Stimulated activated CD4-positive, alpha-beta T cell treated with anti-CD3 and anti-CD28 coated beads, Interleukin-12 subunit alpha, Interleukin-12 subunit beta, amount 100 ng/mL, for 48 hours (primary cell): Measurements from ENCODE around the gene THOC3.
"Not testable (repeated sequence)": the region's sequence is repeated elsewhere in the genome, so short reads cannot be mapped to it uniquely, and the experiment has no call there.

ENCODE experiments used
- DNase-seq, 3 donors: peaks; one replicate each; pipeline ENCODE4 v3.0.0-alpha.2; 2020; ENCODE audit warnings: low read depth in 2 of 3, low spot score in 1 of 3

THOC3 gene, protein sequence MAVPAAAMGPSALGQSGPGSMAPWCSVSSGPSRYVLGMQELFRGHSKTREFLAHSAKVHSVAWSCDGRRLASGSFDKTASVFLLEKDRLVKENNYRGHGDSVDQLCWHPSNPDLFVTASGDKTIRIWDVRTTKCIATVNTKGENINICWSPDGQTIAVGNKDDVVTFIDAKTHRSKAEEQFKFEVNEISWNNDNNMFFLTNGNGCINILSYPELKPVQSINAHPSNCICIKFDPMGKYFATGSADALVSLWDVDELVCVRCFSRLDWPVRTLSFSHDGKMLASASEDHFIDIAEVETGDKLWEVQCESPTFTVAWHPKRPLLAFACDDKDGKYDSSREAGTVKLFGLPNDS

DNA sequence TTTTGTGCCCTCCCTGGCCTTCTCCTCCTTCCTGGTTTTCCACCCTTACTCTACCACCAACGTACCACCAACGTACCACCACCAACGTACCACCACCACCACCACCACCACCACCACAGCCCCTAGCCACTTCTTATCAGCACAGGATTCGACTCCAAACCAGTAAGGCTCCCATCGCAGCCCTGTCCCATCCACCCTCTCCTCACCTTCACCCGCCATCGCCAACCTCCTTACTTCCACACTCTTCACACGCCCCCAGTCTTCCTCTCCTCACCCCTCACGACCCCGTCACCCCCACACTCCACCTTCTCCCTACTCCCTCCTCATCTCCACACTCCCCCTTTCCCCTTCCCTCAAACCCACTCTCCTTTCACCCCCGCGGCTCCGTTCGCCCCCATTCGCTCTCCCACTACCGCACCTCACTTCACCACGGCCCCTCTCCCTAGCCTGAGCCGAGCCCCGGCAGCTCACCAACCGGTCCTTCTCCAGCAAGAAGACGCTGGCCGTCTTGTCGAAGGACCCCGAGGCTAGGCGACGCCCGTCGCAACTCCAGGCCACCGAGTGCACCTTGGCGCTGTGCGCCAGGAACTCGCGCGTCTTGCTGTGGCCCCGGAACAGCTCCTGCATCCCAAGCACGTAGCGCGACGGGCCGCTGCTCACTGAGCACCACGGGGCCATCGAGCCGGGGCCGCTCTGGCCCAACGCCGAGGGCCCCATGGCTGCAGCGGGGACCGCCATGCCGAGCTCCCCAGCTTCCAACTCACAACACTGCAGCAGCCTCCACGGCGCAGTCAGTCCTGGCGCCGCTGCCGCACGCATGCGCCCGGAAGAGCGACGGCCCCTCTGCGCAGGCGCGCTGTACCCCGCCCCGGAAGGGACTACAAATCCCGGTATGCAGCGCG lies at the start of gene THOC3:
TSS of gene THOC3 (minus strand) at position 845 of the 902 bp plus-strand sequence. CDS start at position 738, 107 bp downstream.
- peak; percentile 42 to 64 (median 54) for DNase-seq

DNA sequence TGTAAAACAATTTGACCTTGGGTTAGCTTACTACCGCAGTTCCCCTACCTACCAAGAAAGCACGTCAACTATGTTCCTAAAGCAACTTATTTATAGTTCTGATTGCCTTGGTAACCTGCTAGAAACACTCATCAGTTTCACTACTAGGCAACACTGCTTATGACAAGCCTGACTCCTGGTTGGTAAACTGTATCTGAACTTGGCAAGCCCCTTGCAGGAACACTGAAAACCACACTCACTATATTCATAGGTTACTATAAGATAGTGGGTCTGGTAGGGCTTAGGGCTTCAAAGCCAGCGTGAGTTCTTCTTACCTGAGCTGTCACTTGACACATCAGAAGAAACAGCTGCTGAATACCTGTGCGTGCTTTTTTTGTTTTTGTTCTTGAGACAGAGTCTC lies 49.2 kb upstream of the THOC3 start:
- not testable (repeated sequence) for DNase-seq

DNA sequence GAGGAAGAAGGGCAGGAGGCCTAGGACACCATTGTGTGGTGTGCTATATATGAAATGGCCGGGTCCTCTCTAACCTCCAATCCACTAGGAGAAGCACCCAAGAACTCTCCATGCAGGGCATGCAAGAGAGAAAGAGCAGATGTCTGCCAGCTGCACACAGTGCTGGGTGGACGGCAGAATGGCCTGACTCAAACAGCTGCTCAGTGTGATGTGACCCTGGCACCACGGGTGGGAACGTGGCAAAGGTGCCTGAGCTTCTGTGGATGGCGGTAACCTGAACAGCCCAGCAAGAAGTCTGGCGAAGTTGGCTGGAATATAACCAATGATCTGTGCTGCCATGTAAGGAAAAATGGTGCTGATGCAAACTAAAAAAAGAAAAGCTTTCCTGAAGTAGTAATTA lies 46.2 kb upstream of the THOC3 start:
- DNase-seq, result not testable (repeated sequence)

DNA sequence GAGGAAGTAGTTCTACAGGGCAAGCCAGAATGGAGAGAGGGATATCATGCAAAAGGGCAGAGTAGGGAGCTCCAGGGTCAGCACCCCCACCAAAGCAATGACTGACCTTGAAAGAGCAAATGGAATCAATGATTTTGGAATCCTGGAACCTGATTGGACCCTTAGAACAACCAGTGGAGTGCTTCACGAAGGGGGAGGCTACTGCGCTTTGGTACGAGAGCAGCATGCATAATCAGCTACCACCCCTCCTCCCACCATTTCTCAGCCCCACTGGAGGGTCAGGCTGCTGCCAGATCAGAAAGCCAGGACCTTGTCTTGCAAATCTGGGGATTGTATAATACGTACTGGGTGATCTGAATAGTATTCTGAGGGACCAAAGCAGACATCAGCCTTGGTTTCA lies 43.0 kb upstream of the THOC3 start:
- not testable (repeated sequence) for DNase-seq

DNA sequence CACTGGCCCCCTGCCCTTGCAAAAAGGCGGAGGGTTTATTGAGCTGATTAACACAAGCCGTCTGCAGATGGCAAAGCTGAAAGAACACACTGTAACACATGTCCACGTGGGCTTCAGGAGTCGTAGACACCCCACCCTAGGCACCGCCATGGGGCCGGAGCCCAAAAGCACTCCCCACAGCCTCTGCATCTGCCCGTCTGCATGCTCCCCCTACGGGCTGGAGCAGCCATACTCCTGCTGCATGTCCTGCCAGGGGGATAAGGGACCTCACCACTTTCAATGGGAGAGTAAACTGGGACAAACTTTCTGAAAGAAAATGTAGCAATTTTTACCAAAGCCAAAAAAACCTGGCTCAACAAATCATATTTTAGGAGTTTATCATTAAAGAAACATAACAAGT lies 42.1 kb upstream of the THOC3 start:
- DNase-seq, result not testable (repeated sequence)

DNA sequence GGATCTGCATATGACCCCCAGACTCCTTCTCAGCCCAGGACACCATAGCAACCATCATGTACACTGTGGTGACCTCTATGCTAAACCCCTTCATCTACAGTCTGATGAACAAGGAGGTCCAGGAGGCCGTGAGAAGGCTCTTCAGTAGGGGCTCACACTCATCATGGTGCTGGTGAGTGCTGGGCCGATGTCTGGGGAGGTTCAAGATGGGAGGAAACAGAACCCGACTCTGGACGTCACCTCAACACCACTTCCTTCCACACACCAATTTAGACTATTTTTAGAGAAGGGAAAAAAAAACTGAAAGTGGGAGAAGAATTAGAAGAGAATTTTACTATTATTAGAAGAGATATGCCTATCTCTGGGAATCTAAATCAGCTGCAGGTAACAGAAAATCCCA lies 39.1 kb upstream of the THOC3 start:
- not testable (repeated sequence) for DNase-seq

DNA sequence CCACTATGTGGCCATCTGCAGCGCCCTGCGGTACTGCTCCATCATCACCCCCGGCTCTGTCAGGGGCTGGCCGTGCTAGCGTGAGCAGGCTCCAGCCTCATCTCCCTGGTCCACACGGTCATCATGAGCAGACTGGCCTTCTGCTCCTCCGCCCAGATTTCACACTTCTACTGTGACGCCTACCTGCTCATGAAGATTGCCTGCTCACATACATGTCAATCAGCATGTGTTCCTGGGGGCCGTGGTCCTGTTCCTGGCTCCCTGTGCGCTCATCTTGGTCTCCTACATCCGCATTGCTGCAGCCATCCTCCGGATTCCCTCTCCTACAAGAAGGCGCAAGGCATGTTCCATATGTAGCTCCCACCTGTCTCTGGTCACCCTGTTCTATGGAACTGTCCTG lies 38.7 kb upstream of the THOC3 start:
- not testable (repeated sequence) for DNase-seq

DNA sequence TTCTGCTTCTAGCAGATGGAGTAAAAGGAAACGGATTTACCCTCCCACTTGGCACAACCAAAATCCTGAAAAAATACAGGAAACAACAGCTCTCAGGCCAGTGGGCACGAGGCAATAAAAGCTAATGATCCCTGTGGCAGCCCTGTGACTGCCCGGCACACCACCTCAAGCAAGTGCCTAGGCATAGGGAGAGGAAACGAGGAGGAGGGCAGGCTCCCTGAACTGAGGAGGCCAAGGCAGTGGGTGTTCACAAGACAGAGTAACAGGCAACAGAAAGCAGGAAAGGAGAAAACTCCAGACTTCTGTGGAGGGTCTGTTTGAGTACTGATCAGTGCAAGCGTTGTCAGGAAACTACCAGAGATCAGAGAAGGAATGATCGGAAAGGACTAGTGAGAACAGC lies 29.9 kb upstream of the THOC3 start:
- not testable (repeated sequence) for DNase-seq

DNA sequence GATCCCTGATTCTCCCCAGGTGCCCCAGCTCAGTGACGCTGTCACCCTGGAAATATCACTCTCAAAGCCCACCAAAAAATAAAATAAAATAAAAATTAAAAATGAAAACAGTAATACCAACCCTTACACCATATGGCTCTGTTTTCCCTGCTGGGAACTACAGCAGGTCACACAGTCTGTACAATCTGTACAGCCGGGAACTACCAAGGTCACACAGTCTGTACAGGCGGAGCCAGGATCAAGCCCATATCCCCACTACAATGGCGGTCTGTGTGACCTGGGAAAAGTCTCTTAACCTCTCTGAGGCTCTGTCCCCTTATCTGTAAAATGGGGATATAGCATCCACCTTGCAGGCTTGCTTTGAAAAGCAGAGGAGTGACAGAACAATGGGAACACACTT lies 29.4 kb upstream of the THOC3 start:
- not testable (repeated sequence) for DNase-seq

DNA sequence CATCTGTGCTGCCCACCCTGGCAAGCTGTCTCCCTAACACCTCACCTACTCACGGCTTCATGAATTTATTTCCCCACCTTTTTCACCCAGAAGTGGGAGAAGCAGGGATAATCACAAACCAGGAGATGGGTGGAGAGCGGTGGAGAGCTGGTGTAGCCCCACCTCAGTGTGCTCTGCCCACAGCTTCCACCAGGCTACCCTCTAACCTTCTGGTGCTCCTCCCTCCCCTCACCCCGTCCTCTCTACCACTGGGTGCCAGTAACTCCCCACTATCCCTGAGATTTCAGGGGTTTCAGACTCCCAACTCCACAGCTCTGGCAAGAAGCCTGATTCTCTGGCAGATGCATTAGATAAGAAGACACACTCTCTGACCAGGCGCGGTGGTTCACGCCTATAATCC lies 28.7 kb upstream of the THOC3 start:
- not testable (repeated sequence) for DNase-seq

DNA sequence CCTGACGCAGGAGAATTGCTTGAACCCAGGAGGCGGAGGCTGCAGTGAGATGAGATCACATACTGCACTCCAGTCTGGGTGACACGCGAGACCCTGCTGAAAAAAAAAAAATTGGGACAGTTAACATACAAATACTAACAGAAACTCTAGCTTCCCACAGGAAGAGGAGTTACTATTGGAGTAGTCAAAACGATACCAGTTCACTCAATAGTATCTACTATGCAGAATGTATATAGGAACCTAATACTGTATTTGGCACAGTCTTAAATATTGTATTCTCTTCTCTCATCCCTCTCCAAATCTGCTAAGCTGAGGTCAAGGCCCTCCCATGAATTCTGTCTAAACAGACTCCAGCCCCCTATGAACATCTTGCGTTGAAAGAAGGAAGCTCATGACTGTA lies 27.4 kb upstream of the THOC3 start:
- DNase-seq, result not testable (repeated sequence)

DNA sequence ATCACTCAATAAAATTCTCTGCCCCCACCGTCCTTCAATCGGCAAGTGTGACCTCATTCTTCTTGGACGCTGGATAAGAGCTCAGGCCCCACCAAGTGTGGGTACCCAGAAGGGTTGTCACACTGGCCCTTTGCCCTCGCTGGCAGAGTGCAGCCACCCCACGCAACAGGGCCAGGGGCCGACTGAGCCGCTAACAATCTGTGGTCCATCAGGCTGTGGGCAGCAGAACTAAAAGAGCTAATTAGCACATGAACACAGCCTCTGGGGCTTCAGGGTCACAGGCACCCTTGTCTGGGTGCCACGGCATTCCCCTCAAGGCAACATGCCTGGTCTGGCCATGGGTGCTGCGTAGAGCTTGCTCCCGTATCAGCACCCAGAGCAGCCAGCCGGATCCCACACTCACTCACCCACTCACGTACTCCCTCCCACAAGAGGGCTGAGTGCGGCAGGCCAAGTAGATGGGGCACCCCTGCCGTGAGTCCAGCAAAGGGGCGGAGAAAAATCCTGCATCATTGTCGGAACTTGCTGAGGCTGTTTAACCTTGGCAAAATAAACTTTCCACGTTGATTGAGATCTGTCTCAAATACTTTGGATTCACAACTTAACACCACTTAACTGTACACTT lies 11.4 kb upstream of the THOC3 start:
- DNase-seq, result not testable (repeated sequence)

DNA sequence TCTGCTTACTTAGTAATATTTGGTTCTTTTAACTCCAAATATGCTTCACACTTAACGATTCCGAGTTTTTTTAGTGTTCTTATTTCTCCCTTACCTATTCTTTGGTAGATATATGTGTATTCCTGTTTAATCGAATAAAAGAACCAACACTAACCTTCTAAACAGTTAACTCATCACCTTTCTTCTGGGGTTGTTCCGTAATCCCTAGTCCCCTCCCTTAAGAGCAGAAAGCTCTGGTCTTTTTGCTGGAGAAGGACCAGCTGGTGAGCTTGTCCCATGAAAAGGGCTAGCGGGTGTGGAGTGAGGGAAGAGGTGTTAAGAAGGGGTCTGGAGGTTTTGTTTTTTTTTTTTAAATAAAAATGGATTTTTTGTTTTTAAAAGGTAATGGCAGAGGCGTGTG lies 266 bp upstream of the THOC3 start:
- DNase-seq, result not testable (repeated sequence)

DNA sequence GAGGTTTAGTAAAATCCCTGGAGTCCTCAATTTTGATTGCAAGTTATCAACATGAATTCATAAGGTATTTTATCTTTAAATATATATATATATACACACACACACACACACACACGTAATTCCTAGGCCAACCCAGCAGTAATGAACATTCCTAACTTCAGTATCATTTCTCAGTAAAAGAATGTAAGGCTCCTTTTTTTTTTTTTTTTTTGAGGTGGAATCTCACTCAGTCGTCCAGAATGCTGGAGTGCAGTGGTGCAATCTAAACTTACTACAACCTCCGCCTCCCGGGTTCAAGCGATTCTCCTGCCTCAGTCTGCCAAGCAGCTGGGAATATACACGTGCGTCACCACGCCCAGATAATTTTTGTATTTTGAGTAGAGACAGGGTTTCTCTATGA lies 5.8 kb downstream of the THOC3 start:
- not testable (repeated sequence) for DNase-seq

DNA sequence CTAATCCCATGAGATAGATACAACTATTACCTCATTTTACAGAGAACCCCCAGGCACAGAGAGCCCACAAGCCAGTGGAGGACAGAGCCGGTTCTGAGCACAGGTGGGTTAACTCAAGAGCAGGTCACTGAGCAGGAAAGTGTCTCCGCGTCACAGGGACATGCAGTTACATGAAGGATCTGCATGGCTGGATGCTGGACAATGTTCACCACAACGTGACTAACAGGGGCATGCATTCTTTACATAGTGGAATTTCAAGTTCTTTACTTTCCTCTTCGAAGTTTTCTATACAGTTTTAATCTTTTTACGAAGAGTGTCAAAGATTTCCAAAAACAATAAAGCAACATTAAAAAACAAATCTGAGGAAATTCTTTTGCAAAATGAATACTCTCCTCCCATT lies 7.9 kb downstream of the THOC3 start:
- DNase-seq, result not testable (repeated sequence)

DNA sequence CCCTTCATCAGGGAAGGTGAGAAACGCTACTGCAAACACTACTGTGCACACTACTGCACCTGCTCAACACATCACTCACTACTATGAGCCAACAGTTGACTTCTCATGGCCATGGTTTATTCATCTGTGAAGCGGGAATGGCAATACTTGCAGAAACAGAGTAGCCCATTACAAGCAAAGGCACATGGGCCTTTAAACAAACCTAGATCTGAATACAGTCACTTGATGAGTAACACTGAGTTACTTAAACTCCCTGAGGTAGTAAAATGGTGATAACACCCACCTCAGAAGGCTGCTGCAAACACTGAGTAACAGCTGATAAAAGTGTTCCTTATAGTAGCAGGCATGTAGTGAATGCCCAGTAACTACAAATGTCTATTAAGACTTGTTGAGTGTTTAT lies 9.6 kb downstream of the THOC3 start:
- not testable (repeated sequence) for DNase-seq

DNA sequence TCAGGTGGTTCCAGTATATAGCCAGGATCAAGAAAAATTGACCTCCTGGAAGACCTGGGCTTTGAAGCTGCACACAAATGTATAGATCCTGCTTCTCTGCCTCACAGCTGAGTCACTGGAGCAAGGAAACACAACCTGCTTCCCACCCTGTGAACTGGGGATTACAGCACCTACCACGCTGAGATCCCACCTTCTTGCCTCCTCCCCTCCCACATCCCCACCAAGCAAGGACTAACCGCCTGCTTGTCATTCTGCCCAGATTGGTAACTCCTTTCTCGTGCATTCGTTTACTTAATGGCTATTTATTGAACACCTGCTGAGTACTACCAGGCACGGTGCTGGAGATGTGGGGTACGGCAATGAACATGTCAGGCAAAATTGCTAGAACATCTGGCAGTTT lies 14.0 kb downstream of the THOC3 start:
- DNase-seq, result not testable (repeated sequence)

DNA sequence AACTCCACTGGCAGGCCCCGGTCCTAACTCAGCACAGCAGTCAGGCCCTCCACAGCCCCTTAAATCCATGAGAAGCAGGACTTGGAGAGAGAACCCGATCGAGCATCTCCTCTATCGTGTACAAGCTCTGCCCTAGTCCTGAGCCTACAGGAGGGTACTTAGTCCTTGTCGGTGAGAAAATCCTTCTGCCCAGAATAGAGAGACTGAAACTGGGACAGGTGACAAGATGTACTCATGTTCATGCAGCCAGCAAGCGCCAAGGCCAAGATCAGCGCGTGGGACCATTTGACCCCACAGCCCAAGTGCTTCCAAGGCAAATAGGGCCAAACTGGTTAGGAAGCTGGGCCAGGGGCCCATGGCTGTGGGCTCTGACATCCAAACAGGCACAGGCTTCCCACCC lies 15.3 kb downstream of the THOC3 start:
- not testable (repeated sequence) for DNase-seq

DNA sequence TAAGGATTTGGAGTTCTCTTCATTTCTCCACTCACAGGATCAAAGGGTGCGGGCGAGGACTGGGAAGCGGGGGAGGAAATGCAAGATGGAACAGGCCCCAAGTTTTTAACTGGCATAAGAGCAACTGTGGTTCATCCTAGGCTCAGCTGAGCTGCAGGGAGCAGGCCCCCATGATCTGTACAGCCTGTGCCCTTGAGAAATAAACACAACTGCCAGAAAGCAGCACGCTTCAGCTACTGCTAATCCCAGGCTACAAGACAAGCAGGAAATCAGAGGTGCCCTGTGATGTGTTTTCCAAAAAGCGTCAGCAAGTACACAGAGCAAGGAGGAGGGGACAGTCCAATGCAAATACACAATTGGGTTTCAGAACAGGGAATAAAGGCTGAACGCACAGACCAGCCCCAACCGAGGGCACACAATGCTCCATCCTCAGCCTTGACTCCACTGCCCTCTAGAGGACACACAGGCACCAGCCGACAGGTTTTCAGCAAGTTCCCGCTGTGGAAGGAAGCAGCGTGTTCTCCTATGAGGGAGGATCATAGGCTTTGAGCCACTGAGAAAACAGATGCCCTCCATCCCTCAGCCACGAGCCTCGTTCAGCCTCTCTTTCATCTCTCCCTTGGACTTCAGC lies 16.7 kb downstream of the THOC3 start:
- not testable (repeated sequence) for DNase-seq

DNA sequence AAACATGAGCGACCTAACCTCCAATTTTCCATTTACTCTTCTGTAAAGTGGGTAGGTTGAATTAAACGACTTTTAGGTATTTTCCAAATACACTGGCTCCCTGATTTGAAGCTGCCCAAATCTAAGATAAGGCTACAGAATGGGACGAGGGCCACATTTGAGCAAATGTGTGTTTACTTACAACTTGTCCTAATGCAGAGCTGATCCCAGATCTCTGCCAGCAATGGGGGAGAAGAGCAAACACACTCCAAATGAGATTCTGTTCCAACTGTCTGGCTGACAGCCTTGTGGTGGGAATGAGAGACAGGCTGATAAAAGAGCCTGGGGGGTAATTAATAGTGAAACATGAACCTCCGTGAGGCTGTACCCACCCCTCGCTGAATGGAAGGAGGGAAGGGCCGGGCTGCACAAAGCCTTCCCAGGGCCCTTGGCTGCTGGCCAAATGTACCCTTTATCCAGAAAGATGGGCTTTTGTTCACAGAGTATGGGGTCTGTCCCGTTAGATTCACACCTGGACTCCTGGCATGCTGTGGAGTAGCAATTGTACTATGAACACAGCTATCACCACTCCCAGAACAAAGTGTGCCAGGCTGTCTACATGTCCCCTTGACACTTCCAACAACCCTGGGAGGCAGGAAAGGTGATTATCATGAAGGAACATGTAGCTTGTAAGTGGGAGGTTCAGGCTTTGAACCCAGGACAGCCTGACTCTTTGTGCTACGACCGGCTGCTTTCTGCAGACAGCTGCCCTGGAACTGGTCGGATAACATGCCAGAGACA lies 19.6 kb downstream of the THOC3 start:
- DNase-seq, result not testable (repeated sequence)
